GM19043 (cell line): ENCODE data around the gene HERPUD1.
"Not testable (repeated sequence)": the region's sequence is repeated elsewhere in the genome, so short reads cannot be mapped to it uniquely, and the experiment has no call there.

ENCODE experiments used
- ATAC-seq: cut with Tn5 transposase; IDR thresholded peaks from one replicate; pipeline ENCODE4 v1.9.1; 2021; ENCODE audit warnings: low read depth; ENCODE audit not compliant: unreplicated experiment

Gene HERPUD1

GRCh38 chr16:56950881-56951771 lies 19.2 kb downstream of the HERPUD1 start:
- ATAC-seq: peak; percentile 48

- no peak for ATAC-seq
These were observed 21.1 kb downstream of the HERPUD1 start for GRCh38 chr16:56953006-56953405.

- no peak for ATAC-seq
These were observed 24.1 kb downstream of the HERPUD1 start for GRCh38 chr16:56956076-56956475.

GRCh38 chr16:56956756-56957155 lies 24.8 kb downstream of the HERPUD1 start:
- no peak for ATAC-seq

GRCh38 chr16:56960681-56961281 lies 28.8 kb downstream of the HERPUD1 start:
- ATAC-seq: no peak

GRCh38 chr16:56961386-56961785 lies 29.4 kb downstream of the HERPUD1 start:
- ATAC-seq: no peak

- no peak for ATAC-seq
These were observed 29.9 kb downstream of the HERPUD1 start, which contains the start of gene CETP for GRCh38 chr16:56961851-56962281. CETP (plus strand) TSS chr16:56961950; CDS start chr16:56961980, 30 bp downstream.

GRCh38 chr16:56964243-56965148 lies 32.6 kb downstream of the HERPUD1 start:
- ATAC-seq: no peak

GRCh38 chr16:56965149-56966092 lies 33.5 kb downstream of the HERPUD1 start:
- no peak for ATAC-seq

- no peak for ATAC-seq
These were observed 34.1 kb downstream of the HERPUD1 start for GRCh38 chr16:56966093-56966475.

- no peak for ATAC-seq
These were observed 35.8 kb downstream of the HERPUD1 start for GRCh38 chr16:56967733-56968132.

- no peak for ATAC-seq
These were observed 37.8 kb downstream of the HERPUD1 start for GRCh38 chr16:56969769-56970168.

- peak; percentile 88 for ATAC-seq
These were observed 39.2 kb downstream of the HERPUD1 start for GRCh38 chr16:56970934-56971767.

GRCh38 chr16:56971768-56972043 lies 39.8 kb downstream of the HERPUD1 start:
- no peak for ATAC-seq

- ATAC-seq: no peak
These were observed 40.7 kb downstream of the HERPUD1 start for GRCh38 chr16:56972403-56973293.

GRCh38 chr16:56973294-56973689 lies 41.4 kb downstream of the HERPUD1 start:
- ATAC-seq: no peak

- not testable (repeated sequence) for ATAC-seq
These were observed 42.0 kb downstream of the HERPUD1 start for GRCh38 chr16:56973899-56974298.
